ENCODE results near the gene TSPAN7. TPM values are rescaled to one million over a fixed set of nuclear protein-coding genes. Genes with fewer than 3 reads are reported as not detected.

TSPAN7 gene
- total and polyA plus RNA-seq, 7 experiments from 2014 or later, result 0.27 to 1.3 (median 0.48) TPM; not detected in 2

- peak overlapping the region; percentile 80 to 91 (median 88) for H3K4me3 Mint-ChIP-seq
- DNase-seq (peak in 5 of 9 donors; percentile 4 to 24 (median 7)), ATAC-seq (no peak)
- intact Hi-C loops (cut with micrococcal nuclease), result loop anchor here (1.0 to 5.0 kb wide), 2 partner anchors 235 kb away; partner anchors contain the start of gene RPGR (in 2 of the 2)
- ChIA-PET CTCF (interaction anchor here (0.7 kb wide), 1 partner anchor 63 kb away, joined by 4 read pairs; no protein-coding TSS in a partner anchor), POLR2A (no interaction called here)
- H3K9me3 Mint-ChIP-seq, result no peaks in the 10 kb centered on the region
- peaks cover 0 to 28% (median 0%) of the 10 kb centered on the region in 5 donors for H3K27me3 Mint-ChIP-seq
- peaks cover 0 to 7% of the 10 kb centered on the region in 2 donors for H3K4me1 ChIP-seq (ENCODE audit: control insufficient read depth in 2 of 2, insufficient read depth in 2 of 2, low read length in 2 of 2)
- H3K27ac Mint-ChIP-seq, result peak overlapping the region in 2 of 9 donors; percentile 44 to 80
- H3K27ac ChIP-seq (ENCODE audit: low read depth, low read length), result no peak overlapping the region
- H3K4me1 Mint-ChIP-seq, result peaks cover 0 to 5% (median 3%) of the 10 kb centered on the region in 7 donors
- no peaks in the 10 kb centered on the region for H3K27me3 ChIP-seq (ENCODE audit: control insufficient read depth in 2 of 2, insufficient read depth in 2 of 2, low read length in 2 of 2)
- no peaks in the 10 kb centered on the region for H3K36me3 Mint-ChIP-seq
- no peaks in the 10 kb centered on the region for H3K9me3 ChIP-seq (ENCODE audit: control insufficient read depth in 2 of 3, low read length in 3 of 3)
- H3K4me3 ChIP-seq (ENCODE audit: low read length), result peak overlapping the region; percentile 50
- H3K36me3 ChIP-seq (ENCODE audit: control insufficient read depth in 2 of 3, insufficient read depth in 3 of 3, low read length in 3 of 3), result no peaks in the 10 kb centered on the region
These were observed 793 bp downstream of the TSPAN7 start for GRCh38 chrX:38561951-38562719.

GRCh38 chrX:38563030-38563429 is 1.7 kb downstream of the TSPAN7 start:
- ATAC-seq, result no peak
- no peak for DNase-seq

GRCh38 chrX:38570396-38570795 is 9.1 kb downstream of the TSPAN7 start:
- intact Hi-C loops (cut with micrococcal nuclease), result no loop called here
- Mint-ChIP-seq H3K27me3 (peaks cover 0 to 5% (median 0%) of the 10 kb centered on the region in 5 donors), H3K27ac (no peak overlapping the region), H3K36me3 (no peaks in the 10 kb centered on the region), H3K4me3 (no peak overlapping the region), H3K9me3 (peaks cover 0 to 8% (median 0%) of the 10 kb centered on the region in 11 donors), H3K4me1 (no peaks in the 10 kb centered on the region)
- no peaks in the 10 kb centered on the region for H3K36me3 ChIP-seq (ENCODE audit: control insufficient read depth in 2 of 3, insufficient read depth in 3 of 3, low read length in 3 of 3)
- H3K4me1 ChIP-seq (ENCODE audit: control insufficient read depth in 2 of 2, insufficient read depth in 2 of 2, low read length in 2 of 2), result no peaks in the 10 kb centered on the region
- H3K27ac ChIP-seq (ENCODE audit: low read depth, low read length), result no peak overlapping the region
- ATAC-seq (no peak), DNase-seq (no peak)
- no peaks in the 10 kb centered on the region for H3K9me3 ChIP-seq (ENCODE audit: control insufficient read depth in 2 of 3, low read length in 3 of 3)
- no peaks in the 10 kb centered on the region for H3K27me3 ChIP-seq (ENCODE audit: control insufficient read depth in 2 of 2, insufficient read depth in 2 of 2, low read length in 2 of 2)
- H3K4me3 ChIP-seq (ENCODE audit: low read length), result no peak overlapping the region
- ChIA-PET POLR2A (no interaction called here), CTCF (no interaction called here)

More at GRCh38 chrX:38563030-38563429, 1.7 kb downstream of the TSPAN7 start:
- CTCF ChIA-PET, result no interaction called here
- Histone ChIP-seq H3K36me3 (ENCODE audit: control insufficient read depth in 2 of 3, insufficient read depth in 3 of 3, low read length in 3 of 3) (no peaks in the 10 kb centered on the region), H3K4me1 (ENCODE audit: control insufficient read depth in 2 of 2, insufficient read depth in 2 of 2, low read length in 2 of 2) (peaks cover 0 to 7% of the 10 kb centered on the region in 2 donors), H3K27me3 (ENCODE audit: control insufficient read depth in 2 of 2, insufficient read depth in 2 of 2, low read length in 2 of 2) (no peaks in the 10 kb centered on the region), H3K9me3 (ENCODE audit: control insufficient read depth in 2 of 3, low read length in 3 of 3) (no peaks in the 10 kb centered on the region), H3K27ac (ENCODE audit: low read depth, low read length) (no peak overlapping the region), H3K4me3 (ENCODE audit: low read length) (no peak overlapping the region)
- H3K4me1 Mint-ChIP-seq, result peaks cover 0 to 5% (median 3%) of the 10 kb centered on the region in 7 donors
- no peaks in the 10 kb centered on the region for H3K9me3 Mint-ChIP-seq
- no peaks in the 10 kb centered on the region for H3K36me3 Mint-ChIP-seq
- intact Hi-C loops (cut with micrococcal nuclease), result loop anchor here in 1 of 2 donors (5.0 kb wide), 1 partner anchor 236 kb away; the partner anchor contains the start of gene RPGR
- POLR2A ChIA-PET, result no interaction called here
- peaks cover 0 to 32% (median 0%) of the 10 kb centered on the region in 5 donors for H3K27me3 Mint-ChIP-seq
- H3K27ac Mint-ChIP-seq, result peak overlapping the region in 2 of 9 donors; percentile 2 to 3
- peak overlapping the region in 7 of 10 donors; percentile 21 to 85 (median 47) for H3K4me3 Mint-ChIP-seq

GRCh38 chrX:38571058-38571457 is 9.7 kb downstream of the TSPAN7 start:
- no peak for ATAC-seq
- CTCF ChIA-PET, result no interaction called here

GRCh38 chrX:38574858-38575257 is 13.5 kb downstream of the TSPAN7 start:
- Histone ChIP-seq H3K9me3 (ENCODE audit: control insufficient read depth in 2 of 3, low read length in 3 of 3) (no peaks in the 10 kb centered on the region), H3K36me3 (ENCODE audit: control insufficient read depth in 2 of 3, insufficient read depth in 3 of 3, low read length in 3 of 3) (no peaks in the 10 kb centered on the region)
- intact Hi-C loops (cut with micrococcal nuclease), result no loop called here

More at GRCh38 chrX:38571058-38571457, 9.7 kb downstream of the TSPAN7 start:
- intact Hi-C loops (cut with micrococcal nuclease), result no loop called here
- Histone ChIP-seq H3K27ac (ENCODE audit: low read depth, low read length) (no peak overlapping the region), H3K36me3 (ENCODE audit: control insufficient read depth in 2 of 3, insufficient read depth in 3 of 3, low read length in 3 of 3) (no peaks in the 10 kb centered on the region), H3K4me1 (ENCODE audit: control insufficient read depth in 2 of 2, insufficient read depth in 2 of 2, low read length in 2 of 2) (no peaks in the 10 kb centered on the region), H3K9me3 (ENCODE audit: control insufficient read depth in 2 of 3, low read length in 3 of 3) (no peaks in the 10 kb centered on the region), H3K27me3 (ENCODE audit: control insufficient read depth in 2 of 2, insufficient read depth in 2 of 2, low read length in 2 of 2) (no peaks in the 10 kb centered on the region), H3K4me3 (ENCODE audit: low read length) (no peak overlapping the region)
- Mint-ChIP-seq H3K4me1 (no peaks in the 10 kb centered on the region), H3K36me3 (no peaks in the 10 kb centered on the region), H3K9me3 (peaks cover 0 to 8% (median 0%) of the 10 kb centered on the region in 11 donors), H3K27me3 (peaks cover 0 to 5% (median 0%) of the 10 kb centered on the region in 5 donors), H3K4me3 (no peak overlapping the region), H3K27ac (no peak overlapping the region)
- DNase-seq, result no peak
- POLR2A ChIA-PET, result interaction anchor here (0.5 kb wide), 1 partner anchor 9 kb away, joined by 3 read pairs; no protein-coding TSS in a partner anchor

GRCh38 chrX:38575888-38576287 is 14.5 kb downstream of the TSPAN7 start:
- Histone ChIP-seq H3K4me1 (ENCODE audit: control insufficient read depth in 2 of 2, insufficient read depth in 2 of 2, low read length in 2 of 2) (no peaks in the 10 kb centered on the region), H3K4me3 (ENCODE audit: low read length) (no peak overlapping the region), H3K27me3 (ENCODE audit: control insufficient read depth in 2 of 2, insufficient read depth in 2 of 2, low read length in 2 of 2) (no peaks in the 10 kb centered on the region), H3K27ac (ENCODE audit: low read depth, low read length) (no peak overlapping the region), H3K36me3 (ENCODE audit: control insufficient read depth in 2 of 3, insufficient read depth in 3 of 3, low read length in 3 of 3) (no peaks in the 10 kb centered on the region), H3K9me3 (ENCODE audit: control insufficient read depth in 2 of 3, low read length in 3 of 3) (no peaks in the 10 kb centered on the region)
- Mint-ChIP-seq H3K27ac (no peak overlapping the region), H3K9me3 (no peaks in the 10 kb centered on the region), H3K36me3 (no peaks in the 10 kb centered on the region), H3K27me3 (peaks cover 0 to 4% (median 0%) of the 10 kb centered on the region in 5 donors), H3K4me1 (no peaks in the 10 kb centered on the region), H3K4me3 (no peak overlapping the region)
- DNase-seq, result no peak
- intact Hi-C loops (cut with micrococcal nuclease), result no loop called here
- no peak for ATAC-seq
- ChIA-PET POLR2A (no interaction called here), CTCF (no interaction called here)

More at GRCh38 chrX:38574858-38575257, 13.5 kb downstream of the TSPAN7 start:
- Histone ChIP-seq H3K4me1 (ENCODE audit: control insufficient read depth in 2 of 2, insufficient read depth in 2 of 2, low read length in 2 of 2) (no peaks in the 10 kb centered on the region), H3K27ac (ENCODE audit: low read depth, low read length) (no peak overlapping the region), H3K4me3 (ENCODE audit: low read length) (no peak overlapping the region), H3K27me3 (ENCODE audit: control insufficient read depth in 2 of 2, insufficient read depth in 2 of 2, low read length in 2 of 2) (no peaks in the 10 kb centered on the region)
- H3K4me1 Mint-ChIP-seq, result no peaks in the 10 kb centered on the region
- ChIA-PET POLR2A (no interaction called here), CTCF (no interaction called here)
- H3K36me3 Mint-ChIP-seq, result no peaks in the 10 kb centered on the region
- H3K27me3 Mint-ChIP-seq, result peaks cover 0 to 4% (median 0%) of the 10 kb centered on the region in 5 donors
- no peak overlapping the region for H3K27ac Mint-ChIP-seq
- no peak overlapping the region for H3K4me3 Mint-ChIP-seq
- DNase-seq (no peak), ATAC-seq (no peak)
- H3K9me3 Mint-ChIP-seq, result peaks cover 0 to 2% (median 0%) of the 10 kb centered on the region in 11 donors

Measured in naive thymus-derived CD4-positive, alpha-beta T cell (primary cell).